Measurements from ENCODE around the gene AGRN. TPM values are rescaled to one million over a fixed set of nuclear protein-coding genes. Genes with fewer than 3 reads are reported as not detected.

The AGRN gene
- total RNA-seq, 1 donor from 2014 or later = 27.6 TPM

DNA sequence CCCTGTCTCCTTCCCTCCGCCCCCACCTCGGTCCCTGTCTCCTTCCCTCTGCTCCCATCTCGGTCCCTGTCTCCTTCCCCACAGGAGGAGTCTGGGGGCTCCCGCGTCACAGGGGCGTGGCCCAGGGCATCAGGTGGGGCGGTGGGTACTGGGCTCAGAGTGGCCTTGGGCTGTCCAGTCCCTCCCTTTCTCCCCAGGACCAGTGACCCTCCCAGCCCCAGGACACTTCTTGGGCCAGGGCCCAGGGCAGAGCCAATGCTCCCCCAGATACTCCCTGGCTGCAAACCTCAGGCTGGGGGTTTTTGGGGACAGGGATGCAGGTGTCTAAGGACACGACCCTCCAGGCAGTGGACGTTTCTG, 61.0 kb downstream of the AGRN start:
- H3K9me3 Mint-ChIP-seq = no peaks in the 10 kb centered on the region
- intact Hi-C loops (cut with micrococcal nuclease) = no loop called here
- H3K4me3 Mint-ChIP-seq (ENCODE audit: low read depth) = no peak overlapping the region
- H3K36me3 Mint-ChIP-seq (ENCODE audit: low read depth) = no peaks in the 10 kb centered on the region
- H3K27ac Mint-ChIP-seq = no peak overlapping the region
- H3K4me1 Mint-ChIP-seq (ENCODE audit: low read depth) = no peaks in the 10 kb centered on the region
- no peak for DNase-seq (ENCODE audit: low spot score)
- no peaks in the 10 kb centered on the region for H3K27me3 Mint-ChIP-seq (ENCODE audit: low read depth)

DNA sequence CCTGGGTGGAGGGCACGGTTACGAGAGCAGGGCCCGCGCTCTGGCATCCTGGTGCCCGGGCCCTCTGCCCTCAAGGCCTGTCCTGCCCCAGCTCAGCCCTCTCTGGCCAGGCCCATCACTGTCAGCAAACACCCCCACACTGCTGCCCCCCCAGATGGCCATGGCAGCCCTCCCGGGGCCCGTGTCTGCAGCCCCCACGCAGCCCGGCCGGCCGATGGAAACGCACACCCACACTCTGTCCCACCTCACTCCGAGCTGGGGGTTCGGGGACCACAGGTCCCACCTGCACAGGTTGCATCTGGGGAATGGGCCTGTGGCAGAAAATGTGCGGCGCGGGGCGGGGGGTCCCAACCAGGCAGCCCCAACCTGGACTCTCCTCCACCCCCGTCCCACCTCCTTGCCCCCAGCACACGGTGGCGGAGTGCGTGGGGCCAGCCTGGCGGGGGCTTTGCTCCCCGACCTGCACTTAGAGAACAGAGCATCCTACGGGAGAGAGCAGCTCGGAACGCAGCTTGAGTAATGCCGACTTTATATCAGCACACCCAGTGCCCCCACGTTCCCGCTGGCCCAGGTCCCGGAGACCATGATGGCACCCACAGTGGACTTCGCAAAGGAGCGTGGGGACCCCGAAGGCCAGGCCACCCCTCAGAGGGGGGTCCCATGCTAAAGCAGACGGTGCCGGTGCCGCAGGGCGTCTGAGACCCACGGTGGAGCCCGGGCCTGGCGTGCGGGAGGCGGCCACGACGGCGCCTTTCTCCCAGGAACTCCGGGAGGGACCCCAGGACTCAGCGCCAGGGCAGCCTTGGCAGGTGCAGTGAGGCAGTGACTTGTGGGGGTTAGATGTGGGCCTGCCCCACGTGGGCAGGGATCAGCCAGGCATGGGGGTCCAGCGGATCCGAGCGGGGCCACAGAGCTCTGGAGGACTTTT, 61.7 kb downstream of the AGRN start:
- no peak overlapping the region for H3K4me3 Mint-ChIP-seq (ENCODE audit: low read depth)
- H3K4me1 Mint-ChIP-seq (ENCODE audit: low read depth) = no peaks in the 10 kb centered on the region
- H3K9me3 Mint-ChIP-seq = no peaks in the 10 kb centered on the region
- no peak for DNase-seq (ENCODE audit: low spot score)
- H3K27ac Mint-ChIP-seq = no peak overlapping the region
- H3K27me3 Mint-ChIP-seq (ENCODE audit: low read depth) = no peaks in the 10 kb centered on the region
- intact Hi-C loops (cut with micrococcal nuclease) = no loop called here
- H3K36me3 Mint-ChIP-seq (ENCODE audit: low read depth) = no peaks in the 10 kb centered on the region

DNA sequence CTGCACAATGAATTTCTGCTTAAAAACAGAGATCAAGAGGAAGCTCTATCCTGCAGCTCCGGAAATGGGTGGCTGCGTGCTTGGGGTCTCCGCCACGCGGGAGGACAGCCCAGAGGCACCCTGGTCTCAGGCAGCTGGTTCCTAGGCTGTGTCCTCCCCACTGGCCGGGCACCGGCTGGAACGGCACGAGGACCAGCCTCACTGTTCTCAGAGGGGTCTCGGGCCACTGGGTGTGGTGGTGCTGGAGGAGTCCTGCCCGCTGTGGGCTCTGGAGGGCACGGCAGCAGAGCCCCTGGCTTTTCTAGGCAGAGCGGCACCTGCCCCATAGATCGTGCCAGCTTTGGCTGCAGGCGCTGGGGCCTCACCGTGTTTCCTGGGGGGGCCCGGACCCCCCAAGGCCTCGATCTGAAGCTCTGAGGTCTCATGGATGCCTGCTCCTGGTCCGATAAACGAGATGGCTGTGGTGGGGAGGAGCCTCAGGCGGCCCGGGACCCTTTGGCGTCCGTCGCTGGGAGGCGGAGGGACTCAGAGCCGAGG, 62.4 kb downstream of the AGRN start:
- Mint-ChIP-seq H3K36me3 (ENCODE audit: low read depth) (no peaks in the 10 kb centered on the region), H3K27ac (no peak overlapping the region), H3K27me3 (ENCODE audit: low read depth) (no peaks in the 10 kb centered on the region), H3K4me3 (ENCODE audit: low read depth) (no peak overlapping the region), H3K4me1 (ENCODE audit: low read depth) (no peaks in the 10 kb centered on the region), H3K9me3 (no peaks in the 10 kb centered on the region)
- DNase-seq (ENCODE audit: low spot score) = no peak
- intact Hi-C loops (cut with micrococcal nuclease) = no loop called here

DNA sequence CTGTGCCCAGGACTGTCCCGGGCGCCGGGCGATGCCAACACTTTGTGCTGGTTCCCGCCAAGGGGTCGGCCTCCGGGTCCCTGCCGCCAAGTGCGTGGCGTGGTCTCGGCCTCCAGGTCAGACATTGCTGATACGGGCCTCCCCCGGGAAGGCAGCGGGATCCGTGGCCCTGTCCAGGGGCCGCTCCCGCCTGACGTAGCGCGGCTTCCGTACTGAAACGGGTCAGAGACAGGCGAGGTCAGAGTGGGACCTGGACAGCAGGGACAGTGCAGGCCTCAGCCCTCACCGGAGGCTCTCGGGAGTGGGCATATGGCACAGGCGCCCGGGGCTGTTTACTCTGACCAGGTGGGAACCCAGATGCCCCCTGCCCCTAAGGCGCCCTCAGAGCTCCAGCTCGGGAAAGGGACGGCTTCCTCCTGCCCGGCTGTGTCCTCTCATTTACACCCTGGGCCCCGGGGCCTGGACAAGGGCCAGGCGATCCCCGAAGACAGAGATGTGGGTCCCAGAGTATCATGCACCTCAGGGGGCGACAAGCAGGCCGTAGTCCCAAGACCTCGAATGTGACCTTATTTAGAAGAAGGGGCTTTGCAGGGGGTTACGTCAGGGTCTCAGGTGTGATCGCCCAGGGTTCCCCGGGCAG, 63.0 kb downstream of the AGRN start:
- Mint-ChIP-seq H3K4me3 (ENCODE audit: low read depth) (no peak overlapping the region), H3K27me3 (ENCODE audit: low read depth) (no peaks in the 10 kb centered on the region), H3K9me3 (no peaks in the 10 kb centered on the region), H3K27ac (no peak overlapping the region), H3K36me3 (ENCODE audit: low read depth) (no peaks in the 10 kb centered on the region), H3K4me1 (ENCODE audit: low read depth) (no peaks in the 10 kb centered on the region)
- DNase-seq (ENCODE audit: low spot score) = no peak
- intact Hi-C loops (cut with micrococcal nuclease) = no loop called here

DNA sequence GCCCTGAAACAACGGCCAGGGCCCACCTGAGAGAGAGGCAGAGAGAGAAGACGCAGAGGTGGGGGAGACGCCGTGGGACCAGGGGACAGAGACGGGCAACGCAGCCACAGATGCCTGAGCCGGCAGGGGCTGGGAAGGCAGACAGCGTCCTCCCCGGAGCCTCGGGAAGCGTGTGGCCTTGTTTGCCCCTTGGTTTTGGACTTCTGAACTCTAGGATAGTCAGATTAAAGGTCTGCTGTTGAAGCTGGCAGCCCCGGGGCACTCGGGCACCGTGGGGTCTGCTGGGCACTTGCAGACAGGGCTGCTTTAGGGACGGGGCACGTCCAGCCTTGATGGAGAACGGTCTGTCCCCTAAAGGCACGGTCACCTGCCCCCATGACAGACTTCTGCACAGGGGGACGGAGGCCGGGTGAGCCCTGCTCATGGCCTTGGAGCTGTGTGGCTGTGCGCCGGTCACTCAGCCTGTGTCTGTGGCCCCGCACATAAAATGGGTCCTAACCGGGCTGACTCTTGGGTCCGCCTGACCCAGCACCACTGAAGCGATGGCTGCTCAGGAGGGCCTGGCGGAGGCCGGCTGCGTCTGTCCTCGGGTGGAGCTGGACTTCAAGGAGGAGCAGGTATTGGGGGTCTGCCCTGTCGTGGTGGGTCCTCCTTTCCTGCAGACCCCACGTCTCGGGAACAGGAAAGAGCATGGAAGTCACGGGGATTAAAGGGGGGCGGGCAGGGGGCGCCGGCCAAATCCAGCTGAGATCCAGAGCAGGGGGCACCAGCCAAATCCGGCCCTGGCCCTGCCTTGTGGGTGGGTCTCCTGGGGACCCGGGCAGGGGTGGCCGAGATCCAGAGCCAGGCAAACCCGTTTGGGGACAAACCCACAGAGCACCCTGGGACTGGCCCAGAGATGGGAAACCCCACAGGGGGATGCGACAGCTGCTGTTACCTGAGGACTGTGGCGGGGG, 63.8 kb downstream of the AGRN start:
- no peaks in the 10 kb centered on the region for H3K9me3 Mint-ChIP-seq
- no peaks in the 10 kb centered on the region for H3K36me3 Mint-ChIP-seq (ENCODE audit: low read depth)
- DNase-seq (ENCODE audit: low spot score) = no peak
- no peak overlapping the region for H3K27ac Mint-ChIP-seq
- H3K27me3 Mint-ChIP-seq (ENCODE audit: low read depth) = no peaks in the 10 kb centered on the region
- intact Hi-C loops (cut with micrococcal nuclease) = no loop called here
- H3K4me1 Mint-ChIP-seq (ENCODE audit: low read depth) = no peaks in the 10 kb centered on the region
- H3K4me3 Mint-ChIP-seq (ENCODE audit: low read depth) = no peak overlapping the region

DNA sequence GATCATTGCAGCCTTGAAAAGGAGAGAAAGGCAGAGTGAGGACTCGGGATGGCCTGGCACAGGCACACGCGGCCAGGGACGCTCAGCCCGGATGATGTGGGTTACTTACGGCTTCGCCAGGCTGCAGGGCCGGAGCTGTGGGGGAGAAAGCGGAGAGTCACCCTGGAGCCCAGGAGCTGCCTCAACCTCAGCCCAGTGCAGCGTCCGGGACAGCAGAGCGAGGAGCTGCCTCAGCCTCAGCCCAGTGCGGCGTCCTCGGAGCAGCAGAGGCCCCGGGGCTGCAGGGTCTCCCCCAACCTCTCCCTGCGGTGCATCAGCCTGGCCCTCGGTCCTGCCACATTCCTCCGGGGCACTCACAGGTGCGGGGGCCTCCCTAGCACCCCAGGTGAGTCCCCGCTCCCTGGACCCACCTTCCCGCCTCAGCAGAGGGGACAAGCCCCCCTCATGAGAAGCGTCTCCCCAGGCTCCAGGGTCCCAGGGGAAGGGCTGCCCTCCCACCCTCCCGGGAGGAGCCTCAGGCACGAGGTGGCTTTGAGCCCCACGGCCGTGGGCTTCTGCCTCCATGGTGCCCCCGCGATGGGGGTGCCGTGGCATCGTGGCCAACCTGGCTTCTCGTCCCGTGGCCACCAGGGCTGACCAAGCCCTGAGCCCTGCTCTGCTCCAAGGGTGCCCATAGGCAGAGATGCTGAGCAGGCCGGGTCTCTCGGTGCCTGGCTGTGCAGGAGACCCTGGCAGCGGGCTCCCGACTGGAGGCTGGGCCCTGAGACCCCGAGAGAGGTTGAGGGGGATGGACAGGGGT, 64.7 kb downstream of the AGRN start:
- Mint-ChIP-seq H3K4me1 (ENCODE audit: low read depth) (no peaks in the 10 kb centered on the region), H3K9me3 (no peaks in the 10 kb centered on the region), H3K27me3 (ENCODE audit: low read depth) (no peaks in the 10 kb centered on the region), H3K4me3 (ENCODE audit: low read depth) (no peak overlapping the region), H3K36me3 (ENCODE audit: low read depth) (no peaks in the 10 kb centered on the region), H3K27ac (no peak overlapping the region)
- intact Hi-C loops (cut with micrococcal nuclease) = no loop called here
- no peak for DNase-seq (ENCODE audit: low spot score)

DNA sequence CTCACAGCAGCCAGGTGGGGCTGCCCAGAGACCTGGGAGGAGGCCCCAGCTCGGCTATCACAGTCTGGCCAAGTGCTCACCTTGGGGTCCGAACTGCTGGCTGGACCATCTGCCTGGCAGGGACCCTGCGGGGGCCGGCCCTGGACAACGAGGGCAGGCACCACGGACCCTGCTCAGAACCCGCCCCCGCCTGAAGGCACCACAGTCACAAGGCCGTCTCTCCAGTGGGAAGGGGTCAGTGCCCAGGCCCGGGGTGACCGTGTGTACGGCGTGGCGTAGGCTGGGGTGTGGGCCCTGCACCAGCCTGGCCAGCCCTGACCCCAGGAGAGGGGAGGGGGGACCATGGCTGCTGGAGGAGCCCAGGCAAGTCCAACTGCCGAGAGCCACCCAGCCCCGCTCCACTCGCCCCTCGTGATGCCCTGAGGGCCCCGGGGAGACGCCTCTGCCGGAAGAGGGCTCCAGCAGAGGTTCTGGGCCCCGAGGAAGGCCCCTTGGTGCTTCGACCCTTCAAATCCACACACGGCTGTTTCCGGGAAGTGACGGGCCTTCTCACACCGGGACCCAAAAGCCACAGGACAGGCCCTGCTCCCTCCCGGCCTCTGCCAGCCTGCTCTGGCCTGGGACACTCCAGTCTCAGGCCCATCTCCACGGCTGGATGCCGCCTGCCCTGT, 65.4 kb downstream of the AGRN start:
- no peaks in the 10 kb centered on the region for H3K27me3 Mint-ChIP-seq (ENCODE audit: low read depth)
- no peaks in the 10 kb centered on the region for H3K9me3 Mint-ChIP-seq
- H3K4me3 Mint-ChIP-seq (ENCODE audit: low read depth) = no peak overlapping the region
- no peaks in the 10 kb centered on the region for H3K4me1 Mint-ChIP-seq (ENCODE audit: low read depth)
- intact Hi-C loops (cut with micrococcal nuclease) = no loop called here
- no peaks in the 10 kb centered on the region for H3K36me3 Mint-ChIP-seq (ENCODE audit: low read depth)
- no peak overlapping the region for H3K27ac Mint-ChIP-seq
- DNase-seq (ENCODE audit: low spot score) = no peak

DNA sequence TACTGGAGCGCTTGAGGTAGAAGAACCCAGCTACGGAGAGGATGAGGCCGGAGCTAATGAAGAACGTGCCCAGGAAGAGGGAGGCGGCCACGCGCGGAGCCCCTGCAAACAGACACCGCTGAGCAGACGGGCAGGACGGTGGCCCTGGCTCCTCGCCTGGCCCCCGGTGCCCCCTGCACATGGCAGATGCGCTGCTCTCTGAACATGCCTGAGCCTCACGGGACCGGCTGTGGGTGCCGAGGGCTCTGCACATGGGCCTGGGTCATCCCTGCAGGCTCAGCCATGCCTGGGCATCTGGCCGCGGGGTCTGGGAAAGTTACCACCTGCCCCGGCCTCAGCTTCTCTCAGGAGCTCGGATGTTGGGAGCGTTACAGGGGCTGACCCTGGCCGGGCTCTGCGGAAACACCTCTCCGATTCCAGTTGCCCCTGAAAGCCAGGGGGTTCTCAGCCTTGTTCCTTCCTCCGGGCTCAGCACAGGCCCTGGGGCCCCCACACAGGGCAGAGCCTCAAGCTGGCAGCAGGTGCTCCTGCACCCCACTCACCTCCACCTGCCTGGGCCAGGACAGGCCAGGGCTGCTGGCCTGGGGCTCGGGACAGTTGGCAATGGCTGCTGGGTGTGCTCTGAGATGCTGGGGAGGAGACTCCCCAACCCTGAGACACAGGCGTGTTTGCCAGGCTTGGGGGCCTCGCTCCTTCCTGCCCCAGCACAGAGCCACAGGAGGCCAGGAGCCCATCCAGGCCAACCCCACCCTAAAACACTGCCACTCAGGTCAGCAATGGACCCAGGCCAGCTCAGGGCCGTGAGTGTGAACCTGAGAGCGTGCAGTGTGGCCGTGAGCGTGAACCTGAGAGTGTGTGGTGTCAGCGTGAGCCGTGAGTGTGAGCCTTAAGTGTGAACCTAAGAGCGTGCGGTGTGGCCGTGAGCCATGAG, 66.3 kb downstream of the AGRN start:
- no peak overlapping the region for H3K4me3 Mint-ChIP-seq (ENCODE audit: low read depth)
- H3K27ac Mint-ChIP-seq = no peak overlapping the region
- no peak for DNase-seq (ENCODE audit: low spot score)
- intact Hi-C loops (cut with micrococcal nuclease) = no loop called here
- H3K4me1 Mint-ChIP-seq (ENCODE audit: low read depth) = no peaks in the 10 kb centered on the region
- H3K27me3 Mint-ChIP-seq (ENCODE audit: low read depth) = no peaks in the 10 kb centered on the region
- H3K36me3 Mint-ChIP-seq (ENCODE audit: low read depth) = no peaks in the 10 kb centered on the region
- H3K9me3 Mint-ChIP-seq = no peaks in the 10 kb centered on the region

DNA sequence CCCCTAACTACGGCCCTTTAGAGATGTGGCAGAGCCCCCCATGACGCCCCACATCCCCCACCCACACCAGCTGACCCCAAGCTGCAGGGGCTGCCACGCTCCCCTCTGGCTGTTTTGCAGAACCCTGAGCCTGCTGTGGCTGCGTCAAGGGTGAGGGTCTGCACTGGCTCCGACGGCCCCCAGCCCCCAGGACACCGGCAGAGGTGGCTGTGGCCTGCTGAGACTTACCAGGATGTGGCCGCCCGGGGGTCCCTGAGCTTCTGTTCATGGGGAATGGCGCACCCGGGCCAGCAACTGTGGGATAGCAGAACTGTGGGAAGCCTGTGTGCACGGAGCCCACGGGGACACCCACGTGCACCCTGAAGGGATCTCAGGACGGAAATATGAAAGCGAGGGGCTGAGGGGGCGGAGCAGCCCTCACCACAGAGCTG, 67.0 kb downstream of the AGRN start:
- H3K4me1 Mint-ChIP-seq (ENCODE audit: low read depth) = no peaks in the 10 kb centered on the region
- intact Hi-C loops (cut with micrococcal nuclease) = no loop called here
- no peaks in the 10 kb centered on the region for H3K36me3 Mint-ChIP-seq (ENCODE audit: low read depth)
- H3K27ac Mint-ChIP-seq = no peak overlapping the region
- no peaks in the 10 kb centered on the region for H3K9me3 Mint-ChIP-seq
- no peak overlapping the region for H3K4me3 Mint-ChIP-seq (ENCODE audit: low read depth)
- H3K27me3 Mint-ChIP-seq (ENCODE audit: low read depth) = no peaks in the 10 kb centered on the region
- no peak for DNase-seq (ENCODE audit: low spot score)

DNA sequence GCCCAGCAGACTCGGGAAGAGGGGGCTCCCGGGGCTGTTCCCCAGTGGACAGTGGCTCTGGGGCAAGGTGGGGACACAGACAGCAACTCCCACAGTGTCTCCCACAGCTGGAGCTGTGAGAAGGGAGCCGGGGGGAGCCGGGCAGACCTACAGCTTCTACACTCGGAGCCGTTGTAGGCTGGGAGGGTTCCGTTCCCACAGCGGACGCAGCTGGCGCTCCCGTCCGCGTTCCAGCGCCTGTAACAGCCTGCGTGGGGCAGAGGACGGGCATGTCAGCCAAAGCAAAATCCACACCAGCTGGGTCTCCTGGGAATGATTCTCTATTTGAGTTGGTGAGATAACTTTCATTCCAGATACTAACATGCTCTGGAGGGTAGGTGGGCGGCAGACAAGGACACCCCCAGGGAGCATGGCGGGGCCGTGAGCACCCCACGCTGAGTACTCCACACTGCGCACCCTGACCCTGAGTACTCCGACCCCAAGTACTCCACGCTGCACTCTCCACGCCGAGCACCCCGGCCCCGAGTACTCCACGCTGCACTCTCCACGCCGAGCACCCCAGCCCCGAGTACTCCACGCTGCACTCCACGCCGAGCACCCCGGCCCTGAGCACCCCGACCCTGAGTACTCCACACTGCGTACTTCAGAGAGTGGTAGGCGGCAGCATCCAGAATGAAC, 67.6 kb downstream of the AGRN start:
- no peak overlapping the region for H3K27ac Mint-ChIP-seq
- no peak overlapping the region for H3K4me3 Mint-ChIP-seq (ENCODE audit: low read depth)
- no peaks in the 10 kb centered on the region for H3K27me3 Mint-ChIP-seq (ENCODE audit: low read depth)
- no peaks in the 10 kb centered on the region for H3K4me1 Mint-ChIP-seq (ENCODE audit: low read depth)
- H3K36me3 Mint-ChIP-seq (ENCODE audit: low read depth) = no peaks in the 10 kb centered on the region
- intact Hi-C loops (cut with micrococcal nuclease) = no loop called here
- H3K9me3 Mint-ChIP-seq = no peaks in the 10 kb centered on the region
- DNase-seq (ENCODE audit: low spot score) = no peak
